H1 (cell line): Measurements from ENCODE around the gene NRN1L.

Source experiments
- ASH2L ChIP-seq: fragments of 200-600, 300-600 bp; sonication (generic); IDR thresholded peaks from one replicate; pipeline ENCODE4 v1.7.1; 2017; ENCODE audit warnings: low read length
- CREB1 ChIP-seq: IDR thresholded peaks from 2 replicates; pipeline ENCODE4 v1.6.1; 2012; ENCODE audit warnings: inconsistent platforms
- EP300 ChIP-seq, 2 experiments: IDR thresholded peaks; 1 replicate in 1 of 2; 2 replicates in 1 of 2; pipeline ENCODE4 v1.6.1; 2011 to 2012; ENCODE audit warnings: low read depth in 2 of 2, low read length in 2 of 2, mild to moderate bottlenecking in 2 of 2, borderline replicate concordance in 1 of 2, inconsistent platforms in 1 of 2, moderate library complexity in 1 of 2
- FOSL1 ChIP-seq: IDR thresholded peaks from 2 replicates; pipeline ENCODE4 v1.6.1; 2011; ENCODE audit warnings: mild to moderate bottlenecking, low read depth, low read length, moderate library complexity; ENCODE audit not compliant: insufficient read depth
- PHF8 ChIP-seq: fragments of 200-600 bp; sonication (generic); conservative IDR thresholded peaks from 2 replicates; pipeline ENCODE4 v1.7.1; 2012; ENCODE audit warnings: low read depth, mild to moderate bottlenecking, inconsistent platforms, low read length, moderate library complexity
- POLR2A ChIP-seq, 2 experiments: IDR thresholded peaks; 1 replicate in 1 of 2; 2 replicates in 1 of 2; pipeline ENCODE4 v1.6.1; 2011; ENCODE audit warnings: low read depth in 2 of 2, low read length in 2 of 2, mild to moderate bottlenecking in 2 of 2; ENCODE audit errors: control extremely low read depth in 1 of 2
- POLR2AphosphoS5 ChIP-seq: IDR thresholded peaks from 2 replicates; pipeline ENCODE4 v1.6.1; 2011; ENCODE audit warnings: low read depth, low read length
- RXRA ChIP-seq: IDR thresholded peaks from 2 replicates; pipeline ENCODE4 v1.6.1; 2011; ENCODE audit warnings: low read depth, mild to moderate bottlenecking, low read length, moderate library complexity; ENCODE audit not compliant: insufficient read depth
- USF2 ChIP-seq: IDR thresholded peaks from 2 replicates; pipeline ENCODE4 v1.6.1; 2011; ENCODE audit warnings: low read length, improper control_type of control experiment
- TF ChIP-seq, protein P1 (sequence below), 3 experiments: IDR thresholded peaks; 1 replicate in 2 of 3; 2 replicates in 1 of 3; pipeline versions ENCODE4 v1.5.1 to v1.6.1; 2011; ENCODE audit warnings: low read length in 3 of 3, mild to moderate bottlenecking in 3 of 3, inconsistent platforms in 2 of 3, low read depth in 1 of 3, moderate library complexity in 1 of 3; ENCODE audit not compliant: insufficient read depth in 1 of 3; ENCODE audit errors: control extremely low read depth in 1 of 3
- TF ChIP-seq, protein P2 (sequence below): IDR thresholded peaks from 2 replicates; pipeline ENCODE4 v1.6.1; 2012; ENCODE audit warnings: inconsistent platforms

DNA sequence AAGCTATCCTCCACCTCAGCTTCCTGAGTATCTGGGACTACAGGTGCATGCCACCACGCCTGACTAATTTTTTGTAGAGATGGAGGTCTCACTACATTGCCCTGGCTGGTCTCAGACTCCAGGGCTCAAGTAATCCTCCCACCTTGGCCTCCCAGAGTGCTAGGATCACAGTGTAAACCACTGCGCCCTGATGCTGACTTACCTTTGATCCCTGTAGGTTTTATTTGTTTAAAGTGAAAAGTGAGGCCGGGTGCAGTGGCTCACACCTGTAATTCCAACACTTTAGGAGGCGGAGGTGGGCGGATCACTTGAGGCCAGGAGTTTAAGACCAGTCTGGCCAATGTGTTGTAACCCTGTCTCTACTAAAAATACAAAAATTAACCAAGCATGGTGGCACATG is 17.0 kb downstream of the NRN1L start:
- TF ChIP-seq, protein P1, sequence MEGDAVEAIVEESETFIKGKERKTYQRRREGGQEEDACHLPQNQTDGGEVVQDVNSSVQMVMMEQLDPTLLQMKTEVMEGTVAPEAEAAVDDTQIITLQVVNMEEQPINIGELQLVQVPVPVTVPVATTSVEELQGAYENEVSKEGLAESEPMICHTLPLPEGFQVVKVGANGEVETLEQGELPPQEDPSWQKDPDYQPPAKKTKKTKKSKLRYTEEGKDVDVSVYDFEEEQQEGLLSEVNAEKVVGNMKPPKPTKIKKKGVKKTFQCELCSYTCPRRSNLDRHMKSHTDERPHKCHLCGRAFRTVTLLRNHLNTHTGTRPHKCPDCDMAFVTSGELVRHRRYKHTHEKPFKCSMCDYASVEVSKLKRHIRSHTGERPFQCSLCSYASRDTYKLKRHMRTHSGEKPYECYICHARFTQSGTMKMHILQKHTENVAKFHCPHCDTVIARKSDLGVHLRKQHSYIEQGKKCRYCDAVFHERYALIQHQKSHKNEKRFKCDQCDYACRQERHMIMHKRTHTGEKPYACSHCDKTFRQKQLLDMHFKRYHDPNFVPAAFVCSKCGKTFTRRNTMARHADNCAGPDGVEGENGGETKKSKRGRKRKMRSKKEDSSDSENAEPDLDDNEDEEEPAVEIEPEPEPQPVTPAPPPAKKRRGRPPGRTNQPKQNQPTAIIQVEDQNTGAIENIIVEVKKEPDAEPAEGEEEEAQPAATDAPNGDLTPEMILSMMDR (IDR thresholded peaks at IDR 0.05; ENCODE audit: control extremely low read depth in 1 of 3, insufficient read depth in 1 of 3, low read depth in 1 of 3, low read length in 3 of 3) = no peak
- no peak for TF ChIP-seq FOSL1
- TF ChIP-seq, protein P2, sequence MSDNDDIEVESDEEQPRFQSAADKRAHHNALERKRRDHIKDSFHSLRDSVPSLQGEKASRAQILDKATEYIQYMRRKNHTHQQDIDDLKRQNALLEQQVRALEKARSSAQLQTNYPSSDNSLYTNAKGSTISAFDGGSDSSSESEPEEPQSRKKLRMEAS = no peak
- TF ChIP-seq USF2 = no peak
- TF ChIP-seq POLR2A (IDR thresholded peaks at IDR 0.05; ENCODE audit: control extremely low read depth in 1 of 2, low read depth in 2 of 2, low read length in 2 of 2) = no peak
- TF ChIP-seq PHF8 = no peak
- no peak for TF ChIP-seq CREB1
- no peak for TF ChIP-seq POLR2AphosphoS5
- no peak for TF ChIP-seq ASH2L
- no peak for TF ChIP-seq RXRA
- TF ChIP-seq EP300 (IDR thresholded peaks at IDR 0.05; ENCODE audit: borderline replicate concordance in 1 of 2, low read depth in 2 of 2, low read length in 2 of 2) = no peak
